SIG-M5 treated with dmso at 0.1 percent for 504 hours (cell line): ENCODE results near the gene GJC2.
A peak's percentile ranks its signal among the peaks of the same experiment; 100 is the strongest.

Experiments
- DNase-seq: peaks from one replicate; lab custom pipeline; 2025; ENCODE audit not compliant: unreplicated experiment; lab: John Stamatoyannopoulos, UW

GJC2 gene

DNA sequence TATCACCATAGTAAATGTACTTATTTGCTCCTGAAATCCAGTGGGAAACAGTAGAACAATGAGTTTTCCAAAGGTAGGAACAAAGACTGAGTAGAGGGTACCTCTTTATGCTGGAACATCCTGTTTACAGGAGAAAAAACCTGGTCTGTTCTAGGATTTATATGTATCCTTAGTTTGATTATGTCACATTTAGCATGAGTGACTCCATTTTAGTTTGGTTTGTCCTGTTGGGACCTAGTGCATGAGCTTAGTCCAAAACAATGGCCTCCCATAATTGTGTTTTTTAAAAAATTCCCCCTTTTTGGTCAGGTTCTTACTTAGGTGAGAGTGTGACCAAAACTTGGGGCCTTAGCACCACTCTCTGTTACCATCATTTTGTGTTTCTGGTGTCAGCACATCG is 37.1 kb upstream of the GJC2 start:
- no peak for DNase-seq

DNA sequence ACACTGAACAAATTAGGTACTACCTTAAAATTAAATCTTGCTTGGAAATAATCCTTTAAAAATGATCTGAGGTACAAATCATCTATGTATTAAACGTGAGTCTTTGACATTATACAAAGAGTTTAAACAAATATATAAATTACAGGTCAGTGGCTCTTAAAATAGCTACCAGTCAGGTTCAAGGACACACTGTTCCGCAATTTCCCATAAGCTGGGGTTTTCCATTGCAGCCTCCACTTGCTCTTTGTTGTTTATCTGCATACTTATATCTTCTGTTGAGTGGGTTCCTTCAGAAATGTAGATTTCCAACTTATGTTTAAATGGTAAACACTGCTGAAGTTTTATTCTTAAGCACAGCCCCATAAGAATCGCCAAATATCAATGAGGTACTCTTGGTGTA is 34.9 kb upstream of the GJC2 start:
- DNase-seq, result no peak

DNA sequence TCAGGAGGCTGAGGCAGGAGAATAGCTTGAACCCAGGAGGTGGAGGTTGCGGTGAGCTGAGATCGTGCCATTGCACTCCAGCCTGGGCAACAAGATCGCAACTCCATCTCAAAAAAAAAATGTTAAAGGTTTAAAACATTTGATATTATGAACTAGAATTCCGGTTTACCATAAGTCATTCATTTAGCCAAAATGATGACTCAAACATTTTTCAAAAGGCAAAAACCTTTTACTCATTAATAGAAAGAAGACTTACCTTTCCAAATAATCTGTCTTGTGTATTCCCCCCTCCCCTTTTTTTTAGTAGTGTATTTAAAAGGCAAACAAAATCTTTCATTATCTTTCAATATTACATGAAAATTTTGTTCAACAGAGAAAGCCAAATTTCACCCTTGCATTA is 32.4 kb upstream of the GJC2 start:
- no peak for DNase-seq

DNA sequence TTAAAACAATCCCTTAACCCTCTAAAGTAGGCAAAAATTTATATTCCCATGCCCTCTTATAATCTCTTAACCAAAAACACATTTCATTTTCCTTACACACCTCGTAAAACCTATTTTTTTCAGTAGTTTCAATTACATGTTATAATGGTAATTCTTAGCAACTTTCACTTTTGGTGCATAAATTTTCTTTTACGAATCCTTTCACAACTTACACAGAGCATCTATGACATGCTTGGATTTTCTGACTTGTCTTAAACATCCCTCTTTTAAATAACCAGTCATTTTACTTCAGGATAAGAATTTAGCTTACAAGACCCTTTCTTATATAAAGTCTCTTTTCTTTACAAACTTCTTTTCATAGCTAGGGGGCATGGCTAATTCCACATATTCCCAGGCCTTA is 31.7 kb upstream of the GJC2 start:
- no peak for DNase-seq

DNA sequence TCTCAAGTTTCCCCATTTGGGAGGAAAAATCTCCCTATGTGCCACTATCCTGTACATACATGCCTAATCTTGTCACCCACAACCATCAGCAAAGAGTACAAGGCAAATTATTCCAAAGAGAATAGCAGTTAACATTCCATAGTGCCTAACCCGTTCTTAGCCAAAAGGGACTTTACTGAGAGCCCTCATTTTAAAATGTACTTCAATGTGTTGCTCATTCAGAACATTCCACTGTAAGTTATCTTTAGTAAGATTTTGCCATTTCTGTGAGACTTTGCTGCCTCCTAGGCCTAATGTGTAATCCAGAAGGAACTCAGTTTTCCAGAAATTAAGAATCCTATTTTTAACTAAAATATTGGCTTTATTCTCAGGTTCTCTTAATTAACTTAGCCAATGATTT is 29.4 kb upstream of the GJC2 start:
- DNase-seq, result no peak

- DNase-seq, result peak; percentile 26
Measured at GRCh38 chr1:228120857-228121489, 28.8 kb upstream of the GJC2 start.

- DNase-seq, result no peak
Measured at GRCh38 chr1:228122921-228123441, 26.7 kb upstream of the GJC2 start.

GRCh38 chr1:228123505-228123904 is 26.2 kb upstream of the GJC2 start:
- no peak for DNase-seq

GRCh38 chr1:228125185-228125584 is 24.5 kb upstream of the GJC2 start:
- DNase-seq, result no peak

GRCh38 chr1:228131766-228132165 is 18.0 kb upstream of the GJC2 start:
- no peak for DNase-seq

GRCh38 chr1:228134591-228134990 is 15.1 kb upstream of the GJC2 start:
- DNase-seq, result no peak

DNA sequence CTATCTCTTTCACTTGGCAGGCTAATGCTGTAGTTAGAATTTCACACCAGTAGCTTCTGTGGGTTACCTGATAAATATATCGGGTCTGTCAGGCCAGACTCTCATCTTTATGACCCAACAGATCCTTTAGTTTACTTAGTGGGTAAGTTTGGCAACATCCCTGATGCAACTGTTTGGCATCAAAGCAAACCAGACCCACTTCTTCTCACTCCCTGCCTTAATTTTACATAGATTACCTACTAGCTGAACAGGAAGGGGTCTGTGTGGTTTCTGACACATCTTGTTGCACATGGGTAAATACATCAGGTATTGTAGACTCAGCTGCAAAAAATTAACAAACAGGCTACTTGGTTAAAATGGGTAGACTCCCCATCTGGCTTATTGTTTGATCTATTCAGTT is 12.8 kb upstream of the GJC2 start:
- DNase-seq, result peak; percentile 8

- no peak for DNase-seq
Measured at GRCh38 chr1:228139406-228139930, 10.3 kb upstream of the GJC2 start.

GRCh38 chr1:228139931-228140723 is 9.6 kb upstream of the GJC2 start, which contains the start of gene GUK1:
GUK1 (plus strand) TSS chr1:228140279; CDS start chr1:228140303, 24 bp downstream.
- DNase-seq, result peak; percentile 100

GRCh38 chr1:228140724-228141225 is 9.0 kb upstream of the GJC2 start:
- DNase-seq, result peak; percentile 35

- peak; percentile 19 for DNase-seq
Measured at GRCh38 chr1:228141226-228142044, 8.3 kb upstream of the GJC2 start.

- no peak for DNase-seq
Measured at GRCh38 chr1:228142155-228142691, 7.5 kb upstream of the GJC2 start.

GRCh38 chr1:228142701-228143136 is 7.0 kb upstream of the GJC2 start:
- no peak for DNase-seq

- no peak for DNase-seq
Measured at GRCh38 chr1:228143480-228144192, 6.1 kb upstream of the GJC2 start.
